Body of pancreas (tissue), 4 donors: ENCODE data around the gene DOCK9. TPM values are rescaled to one million over a fixed set of nuclear protein-coding genes. Genes with fewer than 3 reads are reported as not detected.
A peak's percentile ranks its signal among the peaks of the same experiment; 100 is the strongest.

Experiments used
- ATAC-seq: fragments of 150-250 bp; one replicate; pipeline ENCODE4 v1.9.1; 2016
- DNase-seq, 4 donors: peaks; one replicate each; pipeline ENCODE4 v3.0.0-alpha.2; 2019
- H3K27ac ChIP-seq, 4 donors: fragments of 200-600 bp; sonication (generic); 1 replicate in 3 of 4; 2 replicates in 1 of 4; pipeline versions ENCODE4 v1.5.1 to v1.6.1; 2016 to 2019; ENCODE audit warnings: mild to moderate bottlenecking in 1 of 4, mixed read lengths in 1 of 4, moderate library complexity in 1 of 4
- H3K27me3 ChIP-seq, 2 donors: fragments of 200-600 bp; sonication (generic); one replicate each; pipeline ENCODE4 v1.6.0; 2016; ENCODE audit warnings: mild to moderate bottlenecking in 1 of 2
- H3K36me3 ChIP-seq, 2 donors: fragments of 200-600 bp; sonication (generic); replicated peaks in 1 of 2; 2 replicates each; pipeline ENCODE4 v1.5.1; 2016; ENCODE audit warnings: low read depth in 2 of 2; ENCODE audit not compliant: insufficient read depth in 1 of 2
- H3K4me1 ChIP-seq: fragments of 200-600 bp; sonication (generic); one replicate; pipeline ENCODE4 v1.6.0; 2016
- H3K4me3 ChIP-seq, 2 donors: fragments of 200-600 bp; sonication (generic); 1 replicate in 1 of 2; 2 replicates in 1 of 2; pipeline ENCODE4 v1.5.1; 2016 to 2019
- H3K9me3 ChIP-seq, 3 donors: fragments of 200-600 bp; sonication (generic); 1 replicate in 2 of 3; 2 replicates in 1 of 3; pipeline ENCODE4 v1.5.1; 2016
- POLR2A ChIP-seq, 3 donors: fragments of 450-650 bp; IDR thresholded peaks; one replicate each; pipeline ENCODE4 v1.6.1; 2016; ENCODE audit warnings: antibody characterized with exemption in 3 of 3, mild to moderate bottlenecking in 2 of 3
- WGBS, 2 donors: methylation state at CpG; one replicate each; pipeline ENCODE4 v1.1.5; 2017; 5-methylcytosine and 5-hydroxymethylcytosine counted together
- intact Hi-C: fragments of 100-400 bp; cut with DNase I; formaldehyde crosslinking; loops from one replicate; pipeline ENCODE4 v1.15.1; 2023
- total RNA-seq, 2 donors: library from RNA; depleted of rRNA; stranded (reverse); fragments of >200 nt; gene quantifications; one replicate each; pipeline ENCODE4 v1.1.0, GENCODE V29; 2016
- TF ChIP-seq, protein P1 (sequence below), 7 experiments: fragments of 450-650 bp in 4 of 7; fragments of 200-600 bp in 3 of 7; sonication (generic) in 3 of 7; IDR thresholded peaks; one replicate each; pipeline ENCODE4 v1.5.1; 2016 to 2019; ENCODE audit warnings: antibody characterized with exemption in 7 of 7

Gene DOCK9
- total RNA-seq, 2 donors from 2014 or later: 35.3 to 73.5 TPM

DNA sequence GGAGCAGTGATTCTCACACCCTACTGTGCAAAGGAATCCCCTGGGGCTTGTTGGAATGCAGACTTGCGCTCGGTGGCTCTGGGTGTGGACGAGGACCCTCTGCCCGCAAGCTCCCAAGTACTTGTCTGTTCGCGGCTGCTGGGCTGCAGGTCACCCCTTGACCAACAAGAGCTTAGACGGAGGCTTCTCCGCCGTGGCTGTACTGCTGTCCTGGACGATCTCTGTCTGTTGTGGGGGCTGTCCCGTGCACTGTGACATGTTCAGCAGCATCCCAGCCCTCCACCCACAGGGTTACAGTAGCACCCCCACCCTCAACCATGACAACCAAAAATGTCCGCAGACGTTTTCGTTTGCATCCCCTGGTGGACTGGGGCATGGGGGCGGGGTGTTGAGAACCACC lies 202.5 kb downstream of the DOCK9 start:
- no peak for ATAC-seq
- DNase-seq: no peak
- Histone ChIP-seq H3K27me3 (no peaks in the 10 kb centered on the region), H3K9me3 (no peaks in the 10 kb centered on the region), H3K36me3 (no peaks in the 10 kb centered on the region), H3K27ac (no peak overlapping the region), H3K4me3 (no peak overlapping the region), H3K4me1 (peaks cover 15% of the 10 kb centered on the region)
- WGBS, 2 donors: 65 to 85% methylated on average over 6 to 15 of the region's 15 CpGs
- intact Hi-C loops: no loop called here
- TF ChIP-seq, protein P1, sequence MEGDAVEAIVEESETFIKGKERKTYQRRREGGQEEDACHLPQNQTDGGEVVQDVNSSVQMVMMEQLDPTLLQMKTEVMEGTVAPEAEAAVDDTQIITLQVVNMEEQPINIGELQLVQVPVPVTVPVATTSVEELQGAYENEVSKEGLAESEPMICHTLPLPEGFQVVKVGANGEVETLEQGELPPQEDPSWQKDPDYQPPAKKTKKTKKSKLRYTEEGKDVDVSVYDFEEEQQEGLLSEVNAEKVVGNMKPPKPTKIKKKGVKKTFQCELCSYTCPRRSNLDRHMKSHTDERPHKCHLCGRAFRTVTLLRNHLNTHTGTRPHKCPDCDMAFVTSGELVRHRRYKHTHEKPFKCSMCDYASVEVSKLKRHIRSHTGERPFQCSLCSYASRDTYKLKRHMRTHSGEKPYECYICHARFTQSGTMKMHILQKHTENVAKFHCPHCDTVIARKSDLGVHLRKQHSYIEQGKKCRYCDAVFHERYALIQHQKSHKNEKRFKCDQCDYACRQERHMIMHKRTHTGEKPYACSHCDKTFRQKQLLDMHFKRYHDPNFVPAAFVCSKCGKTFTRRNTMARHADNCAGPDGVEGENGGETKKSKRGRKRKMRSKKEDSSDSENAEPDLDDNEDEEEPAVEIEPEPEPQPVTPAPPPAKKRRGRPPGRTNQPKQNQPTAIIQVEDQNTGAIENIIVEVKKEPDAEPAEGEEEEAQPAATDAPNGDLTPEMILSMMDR (IDR thresholded peaks at IDR 0.05): no peak
- no peak for TF ChIP-seq POLR2A (IDR thresholded peaks at IDR 0.05)

DNA sequence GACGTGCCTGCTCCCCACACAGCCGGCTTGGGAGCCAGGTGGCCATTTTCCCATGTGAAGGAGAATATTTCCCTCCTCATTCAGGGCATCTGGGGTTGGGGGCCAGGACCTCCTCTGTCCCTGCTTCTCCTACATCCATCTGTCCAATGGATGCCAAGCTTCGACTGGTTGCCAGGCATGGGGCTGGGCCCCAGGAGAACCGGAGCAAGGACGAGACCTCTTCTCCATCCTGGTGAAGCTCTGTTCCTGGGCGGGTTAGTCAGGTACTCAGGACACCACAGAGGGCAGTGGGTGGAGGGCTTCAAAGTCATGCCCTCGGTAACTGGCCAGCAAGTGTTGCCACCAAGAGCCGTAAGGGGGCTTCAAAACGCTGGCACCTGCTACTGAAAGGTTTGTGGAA lies 203.1 kb downstream of the DOCK9 start:
- 72 to 76% methylated on average over 7 to 8 of the region's 9 CpGs for WGBS, 2 donors
- H3K9me3 ChIP-seq: no peaks in the 10 kb centered on the region
- H3K4me3 ChIP-seq: no peak overlapping the region
- ATAC-seq: no peak
- no peak for TF ChIP-seq POLR2A (IDR thresholded peaks at IDR 0.05)
- TF ChIP-seq, protein P1 (IDR thresholded peaks at IDR 0.05): no peak
- no peaks in the 10 kb centered on the region for H3K27me3 ChIP-seq
- DNase-seq: no peak
- no peaks in the 10 kb centered on the region for H3K36me3 ChIP-seq
- intact Hi-C loops: no loop called here
- no peak overlapping the region for H3K27ac ChIP-seq
- H3K4me1 ChIP-seq: peaks cover 15% of the 10 kb centered on the region

DNA sequence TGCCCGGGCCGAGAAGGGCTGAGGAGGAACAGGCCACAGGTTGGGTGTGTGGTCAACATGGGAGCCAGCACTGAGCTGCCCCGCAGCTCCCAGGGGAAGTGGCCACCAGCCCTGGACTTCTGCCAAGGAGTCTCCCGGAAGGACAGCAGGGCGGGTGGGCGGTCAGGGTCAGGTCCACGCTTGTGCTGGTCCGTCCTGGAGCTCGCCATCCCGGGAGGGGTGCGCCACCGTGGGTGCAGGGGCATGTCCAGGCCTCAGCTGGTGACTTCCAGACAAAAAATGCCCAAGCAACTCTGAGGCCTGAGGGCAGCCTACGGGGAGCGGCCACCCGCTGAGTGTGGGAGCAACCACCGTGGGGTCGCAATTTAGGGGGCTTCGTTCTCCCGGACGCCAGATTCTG lies 203.9 kb downstream of the DOCK9 start:
- H3K27me3 ChIP-seq: no peaks in the 10 kb centered on the region
- intact Hi-C loops: no loop called here
- H3K4me1 ChIP-seq: peaks cover 15% of the 10 kb centered on the region
- no peak overlapping the region for H3K27ac ChIP-seq
- no peak for DNase-seq
- H3K9me3 ChIP-seq: no peaks in the 10 kb centered on the region
- H3K4me3 ChIP-seq: no peak overlapping the region
- no peak for ATAC-seq
- TF ChIP-seq, protein P1 (IDR thresholded peaks at IDR 0.05): no peak
- no peak for TF ChIP-seq POLR2A (IDR thresholded peaks at IDR 0.05)
- 84 to 96% methylated on average over 7 to 20 of the region's 20 CpGs for WGBS, 2 donors
- H3K36me3 ChIP-seq: no peaks in the 10 kb centered on the region

DNA sequence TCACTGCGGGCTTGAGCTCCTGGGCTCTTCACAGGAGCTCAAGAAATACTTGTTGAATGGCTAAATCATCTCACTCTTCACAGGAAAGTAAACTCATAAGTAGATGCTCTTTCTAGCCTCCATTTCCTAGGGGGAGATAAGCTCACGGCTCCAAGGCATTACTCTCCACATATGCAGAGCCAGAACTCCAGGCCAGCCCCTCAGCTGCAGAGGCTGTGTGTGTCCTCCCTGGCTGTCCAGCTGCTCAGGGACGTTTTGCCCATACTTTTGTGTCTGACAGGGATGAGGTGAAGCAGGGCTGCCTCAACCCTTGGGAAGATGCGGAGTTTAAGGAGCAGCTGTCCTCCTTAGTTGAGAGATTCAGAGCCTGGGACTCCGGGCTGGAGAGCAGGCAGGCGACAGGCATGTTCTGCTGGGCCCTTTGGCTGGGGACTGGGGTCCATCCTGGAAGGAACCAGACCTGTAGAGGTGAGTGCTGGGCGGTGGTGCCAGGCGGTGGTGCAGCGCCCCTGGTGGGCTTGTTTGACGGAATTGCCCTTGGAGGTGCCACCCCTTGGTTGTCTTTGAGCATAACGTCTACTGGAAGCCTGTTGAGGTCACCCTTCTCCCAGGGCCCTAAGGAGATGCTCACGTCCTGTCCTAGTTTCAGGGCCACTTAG lies 204.9 kb downstream of the DOCK9 start:
- intact Hi-C loops: no loop called here
- Histone ChIP-seq H3K27ac (peak overlapping the region in 1 of 4 donors; percentile 51), H3K4me3 (no peak overlapping the region), H3K36me3 (no peaks in the 10 kb centered on the region), H3K9me3 (no peaks in the 10 kb centered on the region), H3K4me1 (peaks cover 15% of the 10 kb centered on the region), H3K27me3 (no peaks in the 10 kb centered on the region)
- ATAC-seq (no peak), DNase-seq (no peak)
- TF ChIP-seq POLR2A (IDR thresholded peaks at IDR 0.05): no peak
- TF ChIP-seq, protein P1 (IDR thresholded peaks at IDR 0.05): no peak
- 69 to 86% methylated on average over 8 to 12 of the region's 12 CpGs for whole genome bisulfite sequencing, 2 donors
